UCSD-AML1 (cell line): ENCODE results near the gene GREB1L.
"Not testable (repeated sequence)": the region's sequence is repeated elsewhere in the genome, so short reads cannot be mapped to it uniquely, and the experiment has no call there.

ENCODE experiments used
- DNase-seq: peaks from one replicate; lab custom pipeline; 2025; ENCODE audit not compliant: unreplicated experiment; lab: John Stamatoyannopoulos, UW

The GREB1L gene

GRCh38 chr18:21242141-21242779, at the start of gene GREB1L:
TSS of gene GREB1L (plus strand) at chr18:21242232. CDS start at chr18:21383519, 141,287 bp downstream.
- DNase-seq = no peak

GRCh38 chr18:21192308-21192624, 49.8 kb upstream of the GREB1L start:
- DNase-seq = no peak

DNA sequence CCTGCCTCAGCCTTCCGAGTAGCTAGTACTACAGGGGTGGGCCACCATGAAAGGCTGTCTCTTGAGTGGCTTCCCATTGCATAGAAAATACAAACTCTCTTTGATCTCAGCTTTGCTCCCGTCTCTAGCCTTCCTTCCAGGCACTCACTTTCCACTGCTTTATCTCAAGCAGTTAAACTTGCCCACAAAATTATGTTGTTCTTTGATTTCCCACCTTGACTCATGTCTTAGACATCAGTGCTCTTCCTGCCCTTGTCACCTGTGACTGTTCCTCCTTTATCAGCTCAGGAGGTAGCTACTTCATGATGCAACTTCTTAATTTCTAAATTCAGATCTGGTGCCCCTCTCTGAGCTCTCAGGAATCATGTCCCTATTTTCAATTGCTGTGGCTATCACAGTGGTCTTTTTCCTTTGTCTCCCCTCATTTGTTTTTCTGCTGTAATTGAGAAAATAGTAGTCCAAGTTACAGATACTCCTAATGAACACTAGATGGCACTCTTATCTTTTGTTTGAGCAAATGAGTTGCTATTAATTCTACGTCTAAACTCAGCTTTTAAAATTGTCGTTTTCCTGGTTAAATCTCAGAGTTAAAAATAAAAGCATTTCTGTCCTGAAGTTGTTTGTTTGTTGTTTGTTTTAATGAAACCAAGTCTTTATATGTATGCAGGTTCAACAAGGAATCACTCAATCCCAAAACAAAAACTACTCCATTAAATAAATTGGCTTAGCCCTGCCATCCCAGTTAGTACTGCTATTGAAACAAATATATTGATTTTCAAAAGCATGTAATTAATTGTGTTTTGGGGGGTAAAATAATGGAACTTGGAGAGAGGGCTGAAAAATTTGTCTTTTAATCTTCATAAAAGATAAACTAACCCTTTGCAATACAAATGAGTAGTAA, 46.9 kb upstream of the GREB1L start:
- DNase-seq = no peak

DNA sequence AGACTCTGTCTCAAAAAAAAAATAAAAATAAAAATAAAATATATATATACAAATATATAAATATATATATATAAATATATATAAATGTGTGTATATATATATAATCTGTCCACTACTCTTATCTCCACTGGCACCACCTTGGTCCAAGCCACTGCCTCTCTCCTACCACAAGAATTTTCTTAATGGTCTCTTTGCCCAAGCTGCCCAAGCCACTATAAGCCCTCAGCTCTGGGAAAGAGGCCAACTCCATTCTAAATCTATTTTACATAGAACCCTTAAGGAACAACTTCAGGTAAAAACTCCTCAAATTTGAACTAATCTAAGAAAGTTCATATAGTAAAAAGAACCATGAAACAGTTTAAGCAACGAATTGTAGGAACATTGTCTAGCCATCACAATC, 45.6 kb upstream of the GREB1L start:
- no peak for DNase-seq

- no peak for DNase-seq
Measured at GRCh38 chr18:21203126-21203525, 38.9 kb upstream of the GREB1L start.

DNA sequence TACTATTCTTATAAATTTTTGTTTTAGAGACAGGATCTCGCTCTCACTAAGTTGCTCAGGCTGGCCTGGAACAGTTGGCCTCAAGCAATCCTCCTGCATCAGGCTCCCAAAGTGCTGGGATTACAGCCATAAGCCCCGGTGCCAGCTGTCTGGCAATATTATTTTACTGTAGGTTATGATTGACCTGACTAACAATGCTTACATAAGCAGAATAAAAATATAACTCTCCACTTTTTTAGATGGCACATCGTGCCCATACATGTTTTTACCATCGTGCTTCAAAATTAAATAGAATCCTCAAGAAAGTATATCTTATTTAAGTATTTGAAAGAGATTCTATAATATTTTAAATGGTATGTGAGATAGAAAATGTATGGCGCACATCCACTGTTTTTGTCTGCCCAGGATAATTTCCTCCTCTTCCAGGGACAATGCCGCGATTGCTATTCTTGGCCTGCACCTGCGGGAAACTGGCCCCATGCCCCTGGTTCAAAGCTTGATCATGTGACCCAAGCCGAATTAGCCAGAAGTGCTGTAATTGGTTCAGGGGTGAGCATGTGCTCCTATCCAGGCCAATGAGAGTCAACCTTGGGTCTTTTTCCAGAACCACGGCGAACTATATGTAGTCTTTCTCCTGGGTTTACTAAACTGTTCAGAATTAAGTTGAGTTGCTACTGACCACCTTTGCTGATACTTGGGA, 38.3 kb upstream of the GREB1L start:
- DNase-seq = no peak

DNA sequence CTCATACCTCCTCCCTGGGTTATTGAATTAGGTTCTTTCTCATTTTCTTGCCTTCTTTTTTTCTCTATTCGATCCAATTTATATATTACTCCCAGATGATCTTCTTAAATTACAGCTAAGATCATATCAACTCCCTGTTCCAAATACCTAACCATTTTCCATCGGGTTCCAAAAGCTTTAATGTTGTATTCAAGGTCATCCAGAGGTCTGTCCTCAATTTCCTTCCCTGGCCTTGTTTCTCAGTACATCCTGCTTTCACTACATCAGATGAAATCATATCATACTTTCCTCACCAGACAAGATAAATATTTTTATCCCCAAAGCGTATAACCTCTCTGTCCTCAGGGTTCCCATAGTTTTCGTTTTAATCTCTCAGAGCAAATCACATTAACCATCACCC, 36.3 kb upstream of the GREB1L start:
- no peak for DNase-seq

DNA sequence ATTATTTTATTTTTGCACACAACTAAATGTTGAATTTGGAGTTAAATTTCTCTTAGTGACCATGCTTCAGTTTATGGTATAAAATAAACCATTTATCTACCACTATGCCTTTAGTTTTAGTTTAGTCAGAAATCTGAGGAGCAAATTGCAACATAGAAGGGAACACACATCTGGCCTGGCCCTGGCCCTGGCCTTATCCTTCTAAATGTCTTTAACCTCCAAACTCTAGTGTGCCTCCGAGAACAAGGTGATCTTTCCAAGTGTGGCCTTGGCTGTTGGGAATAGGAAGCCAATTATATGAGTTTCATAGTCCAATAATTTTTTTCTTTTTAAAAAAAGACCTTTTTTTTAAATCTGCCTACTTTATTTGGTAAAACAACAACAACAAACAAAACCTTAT, 31.8 kb upstream of the GREB1L start:
- DNase-seq = no peak

DNA sequence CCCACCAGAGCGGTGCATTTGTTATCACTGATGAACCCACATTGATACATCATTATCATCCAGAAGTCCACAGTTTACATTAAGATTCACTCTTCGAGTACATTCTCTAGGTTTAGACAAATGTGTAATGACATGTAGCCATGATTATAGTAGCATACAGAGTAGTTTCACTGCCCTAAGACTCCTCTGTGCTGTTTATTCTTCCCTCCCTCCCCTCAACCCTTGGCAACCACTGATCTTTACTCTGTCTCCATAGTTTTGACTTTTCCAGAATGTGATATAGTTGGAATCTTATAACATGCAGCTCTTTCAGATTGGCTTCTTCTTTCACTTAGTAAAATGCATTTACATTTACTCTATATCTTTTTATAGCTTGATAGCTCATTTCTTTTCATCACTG, 31.2 kb upstream of the GREB1L start:
- no peak for DNase-seq

DNA sequence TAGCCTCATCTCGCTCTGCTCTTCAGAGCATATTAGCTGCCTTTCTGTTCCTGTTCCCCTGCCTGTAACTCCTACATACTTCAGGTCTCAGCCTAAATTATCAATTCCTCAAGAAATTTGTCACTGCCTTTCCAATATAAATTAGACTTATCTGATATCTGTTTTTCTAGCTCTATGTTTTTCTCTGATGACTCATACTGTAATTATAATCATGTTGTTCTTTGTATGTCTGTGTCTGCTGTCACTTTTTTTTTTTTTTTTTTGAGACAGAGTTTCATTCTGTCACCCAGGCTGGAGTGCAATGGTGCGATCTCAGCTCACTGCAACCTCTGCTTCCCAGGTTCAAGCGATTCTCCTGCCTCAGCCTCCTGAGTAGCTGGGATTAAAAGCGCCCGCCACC, 27.6 kb upstream of the GREB1L start:
- not testable (repeated sequence) for DNase-seq

DNA sequence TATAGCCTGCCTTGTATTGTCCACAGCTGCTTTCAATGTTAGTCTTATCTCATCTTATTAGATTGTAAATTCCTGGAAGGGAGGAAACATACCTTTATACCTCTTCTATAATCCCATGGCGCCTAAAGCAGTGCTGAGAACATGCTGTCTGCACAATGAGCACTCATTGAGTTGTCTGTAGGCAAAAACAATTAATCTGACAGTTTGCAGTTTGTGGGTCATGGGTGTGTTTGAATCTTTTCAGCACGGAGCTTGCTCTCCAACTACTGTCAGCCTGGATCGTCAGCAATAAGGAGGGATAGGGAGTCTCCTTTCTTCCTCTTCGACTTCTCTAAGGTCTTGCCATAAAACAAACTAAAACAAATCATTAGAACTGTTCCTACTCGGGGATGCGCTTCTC, 26.5 kb upstream of the GREB1L start:
- no peak for DNase-seq

GRCh38 chr18:21218862-21219261, 23.2 kb upstream of the GREB1L start:
- no peak for DNase-seq

GRCh38 chr18:21230436-21230835, 11.6 kb upstream of the GREB1L start:
- no peak for DNase-seq

- DNase-seq = no peak
Measured at GRCh38 chr18:21241301-21242048, 557 bp upstream of the GREB1L start.

DNA sequence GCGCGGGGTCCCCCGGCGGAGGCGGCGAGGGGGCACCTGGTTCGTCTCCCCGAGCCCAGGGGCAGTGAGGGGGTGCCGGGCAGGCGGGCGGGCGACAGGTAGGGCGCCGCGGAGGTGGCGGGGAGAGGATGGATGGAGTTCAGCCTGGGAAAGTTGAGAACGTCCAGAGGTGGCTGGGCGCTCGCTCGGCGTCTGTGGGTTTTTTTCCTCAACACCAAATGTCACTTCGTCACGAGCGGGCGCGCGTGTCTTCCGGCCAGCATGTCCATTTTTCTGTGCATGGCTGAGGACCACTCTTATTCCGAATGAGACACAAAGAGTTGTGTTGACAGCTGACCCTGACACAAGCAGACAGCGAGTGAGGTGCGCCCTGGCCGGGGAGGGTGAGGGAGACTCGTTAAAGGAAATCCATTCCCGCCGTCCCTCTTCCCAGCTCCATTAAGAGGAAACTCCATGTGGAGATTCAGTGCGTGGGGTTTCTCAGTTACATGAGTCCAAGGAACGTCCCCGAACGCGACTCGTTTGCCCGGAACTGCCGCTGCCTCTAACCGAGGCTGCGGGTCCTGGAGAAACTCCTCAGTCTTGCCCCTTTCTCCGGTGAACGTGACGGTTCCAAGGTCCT, 859 bp downstream of the GREB1L start:
- no peak for DNase-seq

- no peak for DNase-seq
Measured at GRCh38 chr18:21254576-21254975, 12.5 kb downstream of the GREB1L start.

DNA sequence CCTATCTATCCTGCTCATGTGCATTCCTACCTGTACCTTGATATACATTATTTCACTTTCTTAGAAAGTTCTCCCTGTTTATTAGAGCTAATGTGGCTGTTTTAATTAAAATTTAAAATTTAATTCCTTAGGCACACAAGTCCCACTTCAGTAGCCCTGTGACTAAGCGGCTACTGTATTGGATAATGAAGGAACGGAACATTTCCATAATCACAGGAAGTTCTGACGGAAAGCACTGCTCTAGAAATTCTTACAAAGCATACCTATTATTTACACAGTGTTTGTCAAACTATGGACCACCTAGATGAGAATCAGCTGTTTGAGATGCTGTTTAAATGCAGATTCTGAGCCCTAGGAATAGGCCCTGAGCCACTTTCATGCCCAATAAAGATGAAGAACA, 13.2 kb downstream of the GREB1L start:
- DNase-seq = no peak

- no peak for DNase-seq
Measured at GRCh38 chr18:21257386-21257785, 15.4 kb downstream of the GREB1L start.

DNA sequence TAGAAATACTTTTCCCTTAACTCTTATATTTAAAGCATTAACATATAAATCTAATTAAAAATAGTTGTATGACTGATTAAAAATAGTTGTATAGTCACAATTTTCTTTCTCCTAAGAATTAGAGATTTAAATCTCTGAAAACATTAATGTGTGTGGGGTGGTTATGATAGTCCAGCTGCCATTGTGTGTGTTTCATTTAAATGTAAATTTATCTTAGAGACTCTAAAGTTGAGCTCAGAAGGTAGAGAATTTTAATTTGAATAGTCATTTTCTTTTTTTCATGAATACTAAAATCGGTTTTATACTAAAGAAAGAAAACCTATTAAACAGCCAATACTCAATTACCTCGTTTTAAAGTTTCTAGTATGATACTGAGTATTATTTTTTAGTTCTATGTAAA, 18.6 kb downstream of the GREB1L start:
- no peak for DNase-seq

DNA sequence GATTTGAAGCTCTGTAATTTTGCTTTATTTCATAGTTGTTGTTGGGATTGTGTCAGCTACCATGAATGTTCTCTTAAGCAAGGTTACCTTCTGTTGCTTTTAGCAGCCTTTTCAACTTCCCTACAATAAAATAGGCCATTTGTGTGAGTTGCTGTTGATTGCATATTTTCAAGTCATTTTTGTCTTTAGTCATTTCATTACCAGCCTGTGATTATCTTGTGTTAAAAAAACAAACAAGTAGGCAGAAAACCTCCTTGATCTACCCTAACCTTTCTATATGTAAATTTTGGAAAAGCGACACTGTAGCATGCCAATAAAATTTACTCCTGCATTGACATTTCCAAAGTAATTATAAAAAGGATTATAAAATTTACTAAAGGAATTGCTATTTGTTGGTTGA, 19.3 kb downstream of the GREB1L start:
- no peak for DNase-seq

GRCh38 chr18:21262244-21262643, 20.2 kb downstream of the GREB1L start:
- DNase-seq = no peak
